Stimulated activated CD8-positive, alpha-beta memory T cell treated with anti-CD3 and anti-CD28 coated beads, Interleukin-4, amount 100 ng/mL, for 24 hours (primary cell): ENCODE results near the gene SNTA1.
"Not testable (repeated sequence)": the region's sequence is repeated elsewhere in the genome, so short reads cannot be mapped to it uniquely, and the experiment has no call there.

Source experiments
- DNase-seq: peaks from one replicate; pipeline ENCODE4 v3.0.0-alpha.2; 2020; ENCODE audit warnings: low read depth

The SNTA1 gene

GRCh38 chr20:33431797-33432381 lies 11.7 kb downstream of the SNTA1 start:
- no peak for DNase-seq

GRCh38 chr20:33423875-33424274 lies 19.7 kb downstream of the SNTA1 start:
- DNase-seq = not testable (repeated sequence)

DNA sequence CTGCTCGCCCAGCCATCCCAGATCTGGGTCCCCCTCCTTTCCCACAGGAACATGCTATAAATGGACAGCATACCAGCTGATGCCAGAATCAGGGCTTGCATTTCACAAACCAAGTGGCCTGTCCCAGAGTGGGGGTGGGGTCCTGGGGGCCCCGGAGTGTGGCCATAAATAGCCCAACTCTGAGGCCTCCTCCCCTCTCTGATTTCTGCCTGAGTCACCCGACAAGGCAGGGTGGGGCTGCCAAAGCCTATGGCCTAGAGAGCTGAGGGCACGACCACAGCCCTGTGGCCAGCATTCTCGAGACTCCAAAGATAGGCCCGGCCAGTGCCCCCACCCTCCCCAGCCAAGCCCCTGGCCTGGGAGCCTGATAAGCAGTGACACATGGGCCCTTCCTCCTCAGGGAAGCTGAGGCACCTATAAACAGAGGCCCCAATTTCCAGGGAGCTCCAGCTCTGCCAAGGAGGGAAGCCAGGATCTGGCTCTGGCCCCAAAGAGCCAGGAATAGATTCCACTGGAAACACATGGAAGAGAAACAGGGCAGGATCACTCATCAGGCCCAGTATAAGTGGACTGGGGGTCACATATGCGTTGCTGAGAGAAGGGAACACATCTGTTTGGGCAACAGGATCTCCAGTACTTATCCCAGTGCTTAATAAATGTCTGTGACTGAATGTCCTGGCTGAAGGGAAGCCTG lies 20.3 kb downstream of the SNTA1 start:
- no peak for DNase-seq

- no peak for DNase-seq
These were observed 24.2 kb downstream of the SNTA1 start for GRCh38 chr20:33419140-33419974.

- no peak for DNase-seq
These were observed 25.5 kb downstream of the SNTA1 start for GRCh38 chr20:33418033-33418432.

DNA sequence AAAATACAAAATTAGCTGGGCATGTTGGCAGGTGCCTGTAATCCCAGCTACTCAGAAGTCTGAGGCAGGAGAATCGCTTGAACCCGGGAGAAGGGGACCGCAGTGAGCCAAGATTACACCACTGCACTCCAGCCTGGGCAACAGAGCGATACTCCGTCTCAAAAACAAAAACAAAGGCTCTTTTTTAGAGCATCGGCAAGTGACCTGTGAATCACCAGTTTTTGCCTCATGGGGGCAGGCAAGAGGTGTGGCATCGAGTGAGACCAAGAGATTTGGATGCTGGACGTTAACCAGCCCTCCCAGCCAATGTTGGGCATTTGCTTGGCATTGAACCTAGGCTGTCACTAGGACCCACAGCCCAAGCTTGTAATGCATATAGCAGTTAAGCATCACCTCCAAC lies 27.6 kb downstream of the SNTA1 start:
- no peak for DNase-seq

GRCh38 chr20:33412484-33412838 lies 31.1 kb downstream of the SNTA1 start:
- DNase-seq = no peak

- DNase-seq = no peak
These were observed 31.7 kb downstream of the SNTA1 start for GRCh38 chr20:33411711-33412483.

DNA sequence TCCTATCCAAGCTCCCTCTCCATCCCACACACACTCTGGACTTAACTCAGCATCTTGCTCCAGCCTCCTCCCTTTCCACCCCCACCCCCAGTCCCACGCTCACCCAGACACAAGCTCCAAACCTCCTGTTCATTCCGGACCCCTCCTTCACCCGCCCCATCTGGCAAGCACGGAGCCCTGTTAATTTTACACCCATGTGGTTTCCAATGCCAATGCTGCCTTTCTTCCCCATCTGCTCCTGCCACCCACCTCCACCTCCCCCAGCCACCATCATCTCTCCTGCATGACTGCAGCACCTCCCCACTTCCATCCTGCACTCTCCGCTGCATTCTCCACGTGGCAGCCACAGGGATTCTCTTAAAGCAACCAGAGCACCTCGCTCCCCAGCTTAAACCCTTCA lies 32.3 kb downstream of the SNTA1 start:
- DNase-seq = no peak

DNA sequence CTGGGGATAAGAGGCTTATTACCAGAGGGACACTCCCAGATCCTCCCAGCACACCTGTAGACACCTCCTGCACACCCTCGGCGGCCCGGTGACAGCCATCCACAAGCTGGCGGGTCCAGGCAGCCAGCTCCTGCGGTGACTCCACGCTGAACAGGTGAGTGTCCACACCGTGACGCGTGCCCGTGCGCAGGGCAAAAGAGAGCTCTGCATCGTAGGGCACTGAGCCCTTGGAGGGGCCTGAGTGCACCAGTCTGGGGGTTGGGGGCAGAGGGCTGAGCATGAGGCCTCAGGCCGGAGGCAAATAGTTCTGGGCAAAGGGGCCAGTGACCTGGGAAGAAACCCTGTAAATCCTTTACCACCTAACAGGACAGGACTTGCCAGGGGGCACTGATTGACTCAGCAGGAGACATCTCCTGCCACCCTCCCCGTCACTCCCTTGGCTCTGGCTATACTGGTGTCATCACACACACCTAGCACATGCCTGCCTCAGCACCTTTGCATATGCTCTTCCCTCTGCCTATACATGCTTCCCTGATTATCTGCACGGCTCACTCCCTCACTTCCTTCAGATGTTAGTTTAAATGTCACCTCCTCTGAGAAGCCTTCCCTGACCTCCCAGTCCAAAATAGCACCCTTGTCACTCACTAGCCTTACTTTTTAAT lies 33.4 kb downstream of the SNTA1 start:
- no peak for DNase-seq

- DNase-seq = no peak
These were observed 34.6 kb downstream of the SNTA1 start for GRCh38 chr20:33408716-33409654.

DNA sequence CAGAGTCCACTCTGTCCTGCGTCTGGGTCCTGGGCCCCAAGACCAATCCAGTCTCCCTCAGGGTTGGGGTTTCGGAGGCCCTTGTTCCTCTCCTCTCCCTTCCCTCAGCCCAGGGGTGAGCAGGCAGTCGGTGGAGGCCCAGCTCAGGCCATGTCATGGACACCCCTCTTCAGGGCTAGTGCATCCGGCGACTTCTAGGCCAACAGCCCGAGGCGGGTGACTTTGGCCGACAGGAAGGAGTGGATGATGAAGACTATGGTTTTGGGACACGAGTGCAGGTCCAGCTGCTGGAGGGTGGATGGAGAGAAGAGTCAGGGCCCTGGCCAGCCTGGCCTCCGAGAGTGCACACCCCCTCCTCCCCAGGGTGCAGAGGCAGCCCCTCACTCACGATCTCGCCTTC lies 35.2 kb downstream of the SNTA1 start:
- no peak for DNase-seq

GRCh38 chr20:33407796-33408195 lies 35.8 kb downstream of the SNTA1 start:
- DNase-seq = no peak

DNA sequence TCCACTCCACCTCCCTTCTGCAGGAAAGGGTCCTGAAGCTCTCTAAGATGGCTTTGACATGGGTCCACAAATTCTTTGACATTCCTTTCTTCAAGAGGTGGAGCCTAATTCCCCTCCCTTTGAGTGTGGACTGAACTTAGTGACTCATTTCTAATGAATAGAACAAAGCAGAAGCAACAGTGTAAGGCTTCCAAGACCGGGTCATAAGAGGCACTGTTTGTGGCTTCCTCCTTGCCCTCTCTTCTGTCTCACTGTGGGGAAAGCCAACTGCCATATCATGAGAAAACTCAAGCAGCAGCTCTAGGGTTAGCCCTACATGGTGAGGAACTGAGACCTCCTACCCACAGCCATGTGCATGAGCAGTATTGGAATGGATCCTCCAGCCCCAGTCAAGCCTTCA lies 36.3 kb downstream of the SNTA1 start:
- DNase-seq = no peak

- DNase-seq = no peak
These were observed 39.3 kb downstream of the SNTA1 start for GRCh38 chr20:33404281-33404680.

DNA sequence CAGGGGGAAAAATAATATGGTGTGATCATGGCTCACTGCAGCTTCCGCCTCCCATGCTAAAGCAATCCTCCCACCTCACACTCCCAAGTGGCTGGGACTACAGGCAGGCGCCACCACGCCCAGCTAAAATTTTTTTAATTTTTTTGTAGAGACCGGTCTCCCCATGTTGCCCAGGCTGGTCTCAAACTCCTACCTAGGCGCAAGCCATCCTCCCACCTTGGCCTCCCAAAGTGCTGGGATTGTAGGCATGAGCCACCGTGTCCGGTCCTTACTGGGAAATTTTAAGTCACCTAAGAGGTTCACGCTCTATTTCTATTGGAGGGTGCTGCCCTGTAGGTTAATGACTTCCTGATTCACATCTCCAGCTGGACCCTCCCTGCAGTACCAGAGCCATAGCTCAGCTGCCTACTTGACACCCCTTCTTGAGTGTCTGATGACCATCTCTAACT lies 41.6 kb downstream of the SNTA1 start:
- no peak for DNase-seq

- peak; percentile 69 for DNase-seq
These were observed 42.2 kb downstream of the SNTA1 start, which contains the start of gene CDK5RAP1 for GRCh38 chr20:33401184-33401920. Gene CDK5RAP1, minus strand, starts transcription at chr20:33401519. Its CDS starts 4,455 bp downstream, at chr20:33397064.

- no peak for DNase-seq
These were observed 42.8 kb downstream of the SNTA1 start for GRCh38 chr20:33400812-33401183.

DNA sequence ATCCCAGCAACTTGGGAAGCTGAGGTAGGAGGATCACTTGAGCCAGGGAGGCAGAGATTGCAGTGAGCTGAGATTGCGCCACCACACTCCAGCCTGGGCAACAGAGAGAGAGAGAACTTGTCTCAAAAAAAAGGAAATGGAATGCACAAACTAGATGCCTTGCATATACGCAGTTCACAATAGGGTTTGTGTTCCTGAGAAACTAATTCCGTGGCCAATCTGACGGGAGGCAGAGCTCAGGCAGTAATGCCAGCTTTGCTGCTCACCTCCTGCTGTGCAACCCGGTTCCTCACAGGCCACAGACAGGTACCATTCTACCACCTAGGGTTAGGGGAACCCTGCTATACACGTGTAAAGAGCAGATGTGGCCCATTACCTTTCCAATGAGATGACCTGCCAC lies 43.6 kb downstream of the SNTA1 start:
- no peak for DNase-seq

- no peak for DNase-seq
These were observed 48.8 kb downstream of the SNTA1 start for GRCh38 chr20:33394718-33395117.
